HG03064 (cell line): ENCODE results near the gene GPR17.

Source experiments
- ATAC-seq: cut with Tn5 transposase; IDR thresholded peaks from one replicate; pipeline ENCODE4 v1.9.1; 2021; ENCODE audit warnings: low read depth; ENCODE audit not compliant: unreplicated experiment

The GPR17 gene

GRCh38 chr2:127612111-127612822, 33.7 kb upstream of the GPR17 start:
- no peak for ATAC-seq

GRCh38 chr2:127614246-127614645, 31.7 kb upstream of the GPR17 start:
- no peak for ATAC-seq

GRCh38 chr2:127614731-127615130, 31.2 kb upstream of the GPR17 start:
- no peak for ATAC-seq

- ATAC-seq = no peak
Measured at GRCh38 chr2:127615511-127616166, 30.3 kb upstream of the GPR17 start.

- ATAC-seq = no peak
Measured at GRCh38 chr2:127618551-127619202, 27.3 kb upstream of the GPR17 start.

GRCh38 chr2:127619203-127619590, 26.8 kb upstream of the GPR17 start:
- no peak for ATAC-seq

GRCh38 chr2:127619877-127620705, 25.9 kb upstream of the GPR17 start:
- no peak for ATAC-seq

GRCh38 chr2:127620866-127621265, 25.1 kb upstream of the GPR17 start:
- ATAC-seq = no peak

- no peak for ATAC-seq
Measured at GRCh38 chr2:127621981-127622431, 23.9 kb upstream of the GPR17 start.

GRCh38 chr2:127622561-127623387, 23.2 kb upstream of the GPR17 start:
- ATAC-seq = no peak

GRCh38 chr2:127623388-127624319, 22.3 kb upstream of the GPR17 start:
- ATAC-seq = no peak

GRCh38 chr2:127624320-127624755, 21.6 kb upstream of the GPR17 start:
- no peak for ATAC-seq

- no peak for ATAC-seq
Measured at GRCh38 chr2:127624756-127625571, 21.0 kb upstream of the GPR17 start.

GRCh38 chr2:127625572-127625951, 20.4 kb upstream of the GPR17 start:
- ATAC-seq = no peak

- ATAC-seq = no peak
Measured at GRCh38 chr2:127626175-127626574, 19.8 kb upstream of the GPR17 start.

GRCh38 chr2:127626917-127627739, 18.8 kb upstream of the GPR17 start:
- no peak for ATAC-seq
